Sigmoid colon (tissue), 4 donors: ENCODE data around the gene ARSG.

Experiments used
- EP300 ChIP-seq, 4 donors: sonication (generic); formaldehyde crosslinking; IDR thresholded peaks; one replicate each; pipeline ENCODE4 v1.6.1; 2017; ENCODE audit warnings: antibody characterized with exemption in 4 of 4
- POLR2A ChIP-seq, 2 donors: fragments of 450-650 bp; IDR thresholded peaks; one replicate each; pipeline ENCODE4 v1.6.1; 2016; ENCODE audit warnings: antibody characterized with exemption in 2 of 2, mild to moderate bottlenecking in 2 of 2, moderate library complexity in 2 of 2
- TF ChIP-seq, protein P1 (sequence below), 4 experiments: fragments of 450-650 bp in 3 of 4; fragments of 200-600 bp in 1 of 4; IDR thresholded peaks; one replicate each; pipeline ENCODE4 v1.5.1; 2016 to 2019; ENCODE audit warnings: antibody characterized with exemption in 4 of 4, mild to moderate bottlenecking in 3 of 4, moderate library complexity in 2 of 4

DNA sequence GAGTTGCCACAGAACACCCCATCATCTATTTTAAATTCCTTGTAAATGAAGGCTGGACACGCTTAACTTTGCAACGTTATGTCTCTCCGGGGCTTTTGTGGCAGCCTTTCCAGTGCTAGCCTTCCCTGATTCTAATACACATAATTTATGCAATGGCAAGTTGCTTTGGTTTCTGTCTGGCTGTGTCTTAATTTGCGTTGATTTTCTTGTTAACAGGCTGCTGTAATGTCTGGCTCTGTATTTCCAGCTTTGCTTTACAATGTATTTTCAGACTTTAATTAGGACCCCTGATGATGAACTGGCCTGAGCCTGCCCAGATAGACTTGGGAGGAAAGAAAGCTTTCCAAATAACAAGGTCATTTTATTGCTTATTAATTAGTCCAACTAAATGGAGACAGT lies 30.3 kb downstream of the ARSG start:
- TF ChIP-seq, protein P1, sequence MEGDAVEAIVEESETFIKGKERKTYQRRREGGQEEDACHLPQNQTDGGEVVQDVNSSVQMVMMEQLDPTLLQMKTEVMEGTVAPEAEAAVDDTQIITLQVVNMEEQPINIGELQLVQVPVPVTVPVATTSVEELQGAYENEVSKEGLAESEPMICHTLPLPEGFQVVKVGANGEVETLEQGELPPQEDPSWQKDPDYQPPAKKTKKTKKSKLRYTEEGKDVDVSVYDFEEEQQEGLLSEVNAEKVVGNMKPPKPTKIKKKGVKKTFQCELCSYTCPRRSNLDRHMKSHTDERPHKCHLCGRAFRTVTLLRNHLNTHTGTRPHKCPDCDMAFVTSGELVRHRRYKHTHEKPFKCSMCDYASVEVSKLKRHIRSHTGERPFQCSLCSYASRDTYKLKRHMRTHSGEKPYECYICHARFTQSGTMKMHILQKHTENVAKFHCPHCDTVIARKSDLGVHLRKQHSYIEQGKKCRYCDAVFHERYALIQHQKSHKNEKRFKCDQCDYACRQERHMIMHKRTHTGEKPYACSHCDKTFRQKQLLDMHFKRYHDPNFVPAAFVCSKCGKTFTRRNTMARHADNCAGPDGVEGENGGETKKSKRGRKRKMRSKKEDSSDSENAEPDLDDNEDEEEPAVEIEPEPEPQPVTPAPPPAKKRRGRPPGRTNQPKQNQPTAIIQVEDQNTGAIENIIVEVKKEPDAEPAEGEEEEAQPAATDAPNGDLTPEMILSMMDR (IDR thresholded peaks at IDR 0.05) = no peak
- TF ChIP-seq POLR2A (IDR thresholded peaks at IDR 0.05) (no peak), EP300 (IDR thresholded peaks at IDR 0.05) (no peak)
